Measurements from ENCODE around the gene P2RY14.

GRCh38 chr3:151283387-151283786 is 5.0 kb upstream of the P2RY14 start:
- TF ChIP-seq CTCF (optimal IDR thresholded peaks at IDR 0.05 in 1 of 3, IDR thresholded peaks at IDR 0.05 in 1 of 3, conservative IDR thresholded peaks at IDR 0.05 in 1 of 3; ENCODE audit: extremely low read depth in 1 of 3, insufficient read depth in 2 of 3, low read length in 3 of 3) (no peak), EZH2 (IDR thresholded peaks at IDR 0.05; ENCODE audit: low read length) (no peak)
